ENCODE measurements around the gene VIPR1.

Gene VIPR1

DNA sequence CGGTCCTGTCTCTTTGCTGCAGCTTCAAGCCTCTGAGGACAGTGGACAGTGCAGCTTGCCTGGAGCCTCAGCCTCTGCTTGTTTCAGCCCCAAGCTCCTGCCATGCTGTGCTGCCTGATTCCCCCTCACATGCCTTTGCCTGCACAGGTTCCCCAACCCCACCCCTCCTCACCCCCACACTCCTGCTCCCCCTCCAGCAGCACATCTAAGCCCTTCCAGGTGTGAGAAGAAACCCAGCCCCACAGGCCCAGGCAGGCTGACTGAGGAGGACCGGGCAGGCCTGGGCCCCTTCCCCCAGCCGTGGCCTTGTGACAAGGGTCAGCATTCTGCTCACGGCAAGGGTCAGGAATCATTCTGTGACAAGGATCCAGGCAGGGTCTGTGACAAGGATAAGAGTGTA, 22.8 kb downstream of the VIPR1 start:
- no peak for DNase-seq (ENCODE audit: low spot score)
- TF ChIP-seq, protein P1, sequence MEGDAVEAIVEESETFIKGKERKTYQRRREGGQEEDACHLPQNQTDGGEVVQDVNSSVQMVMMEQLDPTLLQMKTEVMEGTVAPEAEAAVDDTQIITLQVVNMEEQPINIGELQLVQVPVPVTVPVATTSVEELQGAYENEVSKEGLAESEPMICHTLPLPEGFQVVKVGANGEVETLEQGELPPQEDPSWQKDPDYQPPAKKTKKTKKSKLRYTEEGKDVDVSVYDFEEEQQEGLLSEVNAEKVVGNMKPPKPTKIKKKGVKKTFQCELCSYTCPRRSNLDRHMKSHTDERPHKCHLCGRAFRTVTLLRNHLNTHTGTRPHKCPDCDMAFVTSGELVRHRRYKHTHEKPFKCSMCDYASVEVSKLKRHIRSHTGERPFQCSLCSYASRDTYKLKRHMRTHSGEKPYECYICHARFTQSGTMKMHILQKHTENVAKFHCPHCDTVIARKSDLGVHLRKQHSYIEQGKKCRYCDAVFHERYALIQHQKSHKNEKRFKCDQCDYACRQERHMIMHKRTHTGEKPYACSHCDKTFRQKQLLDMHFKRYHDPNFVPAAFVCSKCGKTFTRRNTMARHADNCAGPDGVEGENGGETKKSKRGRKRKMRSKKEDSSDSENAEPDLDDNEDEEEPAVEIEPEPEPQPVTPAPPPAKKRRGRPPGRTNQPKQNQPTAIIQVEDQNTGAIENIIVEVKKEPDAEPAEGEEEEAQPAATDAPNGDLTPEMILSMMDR (IDR thresholded peaks at IDR 0.05; ENCODE audit: extremely low read depth, missing control alignments): no peak

- no peak for DNase-seq (ENCODE audit: low spot score)
- TF ChIP-seq, protein P1 (IDR thresholded peaks at IDR 0.05; ENCODE audit: extremely low read depth, missing control alignments): no peak
Measured at GRCh38 chr3:42525736-42526345, 23.4 kb downstream of the VIPR1 start.

DNA sequence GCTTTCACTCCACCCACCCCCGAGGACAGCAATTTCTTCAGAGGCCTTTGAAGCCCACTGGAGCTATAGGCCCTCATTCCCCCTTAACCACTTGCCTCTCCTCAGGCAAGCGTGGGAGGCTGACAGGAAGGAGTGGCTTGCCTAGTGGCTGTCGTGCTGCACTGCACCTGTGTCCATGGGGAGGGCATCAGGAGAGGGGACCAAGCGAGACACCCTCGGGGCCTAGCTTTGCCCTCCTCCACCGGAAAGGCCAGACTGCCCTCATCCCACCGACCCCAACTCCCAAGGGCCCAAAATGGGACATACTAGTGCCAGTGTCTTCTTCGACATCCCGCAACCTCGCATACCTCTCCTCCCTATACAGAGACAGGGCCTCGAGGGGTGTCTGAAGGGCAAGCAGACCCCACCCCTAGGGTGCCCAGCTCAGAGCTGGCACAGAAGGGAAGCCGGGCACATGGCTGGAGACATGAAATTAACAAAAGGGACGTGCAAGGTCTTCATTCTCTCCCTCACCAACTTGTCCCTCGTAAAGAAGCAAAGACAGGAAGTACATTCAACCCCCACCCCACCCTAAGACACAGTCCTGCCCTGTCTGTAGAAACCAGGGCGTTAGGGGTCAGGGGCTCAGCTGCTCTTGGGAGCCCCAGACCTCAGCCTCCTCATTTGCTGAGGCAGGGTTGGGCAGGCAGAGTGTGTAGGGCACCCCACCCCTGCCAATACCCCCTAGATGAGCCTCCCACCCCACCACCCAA, 24.3 kb downstream of the VIPR1 start:
- TF ChIP-seq, protein P1 (IDR thresholded peaks at IDR 0.05; ENCODE audit: extremely low read depth, missing control alignments): no peak
- no peak for DNase-seq (ENCODE audit: low spot score)

- DNase-seq (ENCODE audit: low spot score): no peak
- TF ChIP-seq, protein P1 (IDR thresholded peaks at IDR 0.05; ENCODE audit: extremely low read depth, missing control alignments): no peak
Measured at GRCh38 chr3:42527368-42527917, 25.0 kb downstream of the VIPR1 start.

- DNase-seq (ENCODE audit: low spot score): no peak
Measured at GRCh38 chr3:42529468-42529867, 27.0 kb downstream of the VIPR1 start.

DNA sequence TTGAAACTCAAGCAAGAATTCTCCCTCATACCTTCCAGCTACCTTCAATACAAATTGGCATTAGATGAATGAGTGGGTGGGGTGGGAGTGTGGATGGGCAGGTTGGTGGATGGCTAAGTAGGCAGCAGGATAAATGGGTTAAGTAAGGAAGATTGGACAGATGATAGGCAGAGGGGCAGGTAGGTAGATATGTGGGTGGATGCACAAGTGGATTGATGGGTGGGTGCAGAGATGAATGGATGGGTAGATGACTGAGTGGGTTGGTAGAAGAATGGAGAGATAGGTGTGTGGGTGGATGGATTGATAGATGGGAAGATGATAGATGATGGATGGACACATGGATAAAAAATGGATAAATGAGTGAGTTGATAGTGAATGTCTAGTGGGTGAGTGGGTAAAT, 27.6 kb downstream of the VIPR1 start:
- TF ChIP-seq, protein P1 (IDR thresholded peaks at IDR 0.05; ENCODE audit: extremely low read depth, missing control alignments): no peak
- DNase-seq (ENCODE audit: low spot score): no peak

More at GRCh38 chr3:42529468-42529867, 27.0 kb downstream of the VIPR1 start:
- TF ChIP-seq, protein P1 (IDR thresholded peaks at IDR 0.05; ENCODE audit: extremely low read depth, missing control alignments): no peak

GRCh38 chr3:42531470-42531869, 29.0 kb downstream of the VIPR1 start:
- no peak for DNase-seq (ENCODE audit: low spot score)
- TF ChIP-seq, protein P1 (IDR thresholded peaks at IDR 0.05; ENCODE audit: extremely low read depth, missing control alignments): no peak

Measured in GM20000 (cell line).